GM18870 (cell line): Measurements from ENCODE around the gene RNLS.

Experiments used
- ATAC-seq: cut with Tn5 transposase; IDR thresholded peaks from one replicate; pipeline ENCODE4 v1.9.1; 2021; ENCODE audit warnings: moderate library complexity; ENCODE audit not compliant: unreplicated experiment

Gene RNLS

DNA sequence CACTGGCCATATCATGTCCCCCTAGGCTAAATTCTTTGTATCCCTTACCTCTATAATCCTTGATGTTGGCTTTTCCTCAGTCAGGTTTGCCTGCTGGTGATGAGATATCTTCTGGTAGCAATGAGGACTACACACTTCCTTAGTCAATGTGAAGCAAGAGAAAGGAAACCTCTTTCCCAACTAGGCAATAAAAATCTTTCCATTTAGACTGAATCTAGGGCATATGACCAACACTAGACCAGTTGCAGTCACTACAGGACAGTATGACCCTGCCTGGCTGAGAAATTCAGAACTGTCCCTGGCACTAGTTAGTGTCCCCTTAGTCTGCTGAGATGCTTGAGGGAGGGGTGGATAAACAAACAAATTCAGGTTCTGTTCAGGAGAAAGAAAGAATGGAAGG lies 142.6 kb downstream of the RNLS start:
- ATAC-seq, result no peak

DNA sequence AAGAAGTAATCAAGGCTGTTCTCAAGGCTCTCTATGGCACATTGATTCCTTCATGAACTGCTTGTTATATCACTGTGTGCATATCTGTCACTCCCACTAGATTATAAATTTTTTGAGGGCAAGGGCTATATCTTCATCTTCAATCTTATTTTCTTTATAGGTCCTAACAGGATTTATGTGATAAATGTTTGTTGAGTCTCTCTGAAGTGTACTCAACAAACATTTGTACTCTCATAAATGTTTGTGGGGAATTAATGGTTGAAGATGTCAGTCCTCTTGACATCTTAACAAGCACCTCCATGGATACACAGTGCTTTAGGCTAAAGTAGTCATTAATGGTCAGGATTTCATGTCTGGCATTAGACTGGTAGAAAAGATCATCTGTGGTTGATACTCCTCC lies 143.2 kb downstream of the RNLS start:
- ATAC-seq, result no peak

DNA sequence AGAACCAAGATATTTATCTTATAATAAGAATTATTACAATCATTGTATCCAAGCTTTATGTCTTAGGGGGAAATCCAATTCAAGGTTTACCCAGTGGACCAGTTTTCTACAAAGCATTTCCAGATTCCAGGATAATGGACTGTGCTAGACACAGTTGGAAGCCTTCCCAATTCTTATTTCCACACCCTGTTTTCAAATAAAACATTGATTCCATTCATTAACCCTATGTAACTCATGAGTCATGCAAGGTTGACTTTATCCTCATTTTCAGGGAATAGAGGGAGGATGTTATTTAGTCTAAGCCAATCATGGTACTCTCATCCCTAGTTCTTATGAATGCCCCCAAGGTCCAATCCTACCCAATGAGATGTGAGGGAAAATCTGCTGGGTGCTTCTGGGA lies 145.7 kb downstream of the RNLS start:
- ATAC-seq, result no peak

DNA sequence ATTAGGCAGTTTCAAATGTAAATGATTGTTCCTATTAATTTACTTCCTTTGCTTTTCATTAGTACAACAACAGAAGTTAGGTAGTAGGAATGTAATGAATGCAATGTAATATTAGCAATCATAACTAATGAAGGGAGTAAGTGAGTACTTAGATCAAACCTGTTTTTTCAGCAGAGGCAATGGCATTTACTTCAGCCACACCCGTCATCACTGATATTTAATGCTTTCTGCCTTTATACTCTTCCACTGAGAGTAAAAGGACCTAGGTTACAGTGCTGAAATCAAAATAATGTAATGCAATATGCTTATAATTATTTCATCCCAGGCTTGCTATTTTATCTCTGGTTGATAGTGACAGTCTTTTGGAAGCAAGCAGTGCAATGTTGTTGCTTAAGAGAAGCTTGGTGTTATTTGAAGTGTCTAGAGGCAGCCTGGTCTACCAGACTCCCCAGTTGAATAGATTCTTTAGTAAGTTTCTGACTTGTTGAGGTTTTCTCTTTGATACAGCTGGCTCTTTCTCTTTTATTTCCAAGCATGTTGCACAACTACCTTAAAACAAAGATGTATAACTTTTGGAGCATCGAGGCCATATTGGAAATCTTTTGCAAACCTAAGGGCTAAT lies 149.4 kb downstream of the RNLS start:
- ATAC-seq, result no peak

DNA sequence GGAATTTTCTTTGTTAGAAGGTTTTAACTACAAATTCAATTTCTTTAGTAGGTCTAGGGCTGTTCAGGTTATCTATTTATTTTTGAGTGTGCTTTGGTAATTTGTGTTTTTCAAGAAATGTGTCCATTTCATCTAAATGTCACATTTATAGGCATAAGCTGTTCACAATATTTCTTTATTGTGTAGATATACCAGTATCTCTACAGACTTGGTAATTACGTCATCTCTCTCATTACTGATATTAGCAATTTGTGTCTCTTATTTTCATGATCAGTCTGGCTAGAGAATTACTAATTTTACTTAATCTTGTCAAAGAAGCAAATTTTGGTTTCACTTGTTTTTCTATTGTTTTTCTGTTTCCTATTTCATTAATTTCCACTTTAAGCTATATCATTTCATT lies 152.0 kb downstream of the RNLS start:
- no peak for ATAC-seq

DNA sequence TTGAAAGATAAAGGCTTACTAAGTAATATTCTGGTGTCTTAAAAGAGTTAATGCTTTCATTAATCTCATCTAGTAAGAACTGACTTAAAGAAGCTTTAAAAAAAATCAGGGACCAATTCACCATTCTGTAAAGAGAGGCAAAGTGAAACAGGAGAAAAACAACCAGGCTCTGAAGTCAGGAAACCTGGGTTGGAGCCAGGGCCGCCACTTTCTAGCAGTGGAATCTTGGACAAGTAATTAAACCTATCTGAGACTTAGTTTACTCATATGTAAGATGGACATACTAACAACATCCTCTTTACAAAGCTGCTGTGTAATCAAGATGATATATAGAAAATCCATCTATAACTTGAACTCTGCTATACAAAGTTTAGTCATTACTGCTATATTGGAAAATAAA lies 154.1 kb downstream of the RNLS start:
- no peak for ATAC-seq

DNA sequence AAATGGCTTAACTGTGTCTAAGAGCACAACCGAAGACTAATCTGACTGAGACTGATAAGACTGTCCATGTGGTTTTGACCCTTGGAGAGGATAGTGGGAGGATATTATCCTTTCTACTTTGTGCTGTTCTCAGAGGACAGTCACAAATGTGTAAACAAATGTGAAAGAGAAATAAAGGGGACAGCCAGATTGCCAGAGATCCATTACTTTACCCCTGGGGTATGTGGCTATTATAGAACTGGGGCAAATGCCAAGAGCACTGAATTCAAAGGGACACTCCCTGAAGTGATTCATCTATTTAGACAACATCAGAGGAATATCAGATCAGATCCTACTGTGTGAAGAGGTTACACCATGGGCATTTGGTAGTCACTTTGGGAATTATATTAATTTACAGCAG lies 154.7 kb downstream of the RNLS start:
- no peak for ATAC-seq

DNA sequence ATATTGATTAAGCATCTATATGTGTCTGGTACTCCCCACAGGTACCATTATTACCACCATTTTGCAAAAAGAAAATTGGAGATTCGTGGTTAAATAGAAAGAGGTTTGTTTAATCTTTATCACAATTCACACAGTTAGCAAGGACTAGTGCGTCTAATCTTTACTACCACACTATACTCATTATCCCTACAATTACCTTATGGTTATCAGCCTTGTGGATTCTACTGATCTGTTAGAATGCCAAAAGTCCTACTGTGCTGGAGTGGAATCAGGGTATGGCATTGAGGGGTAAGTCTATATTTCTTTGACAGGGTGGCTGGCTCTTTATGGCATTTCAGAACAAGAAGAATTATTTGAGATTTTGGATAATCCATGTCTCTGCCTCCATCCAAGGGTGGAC lies 156.1 kb downstream of the RNLS start:
- no peak for ATAC-seq

DNA sequence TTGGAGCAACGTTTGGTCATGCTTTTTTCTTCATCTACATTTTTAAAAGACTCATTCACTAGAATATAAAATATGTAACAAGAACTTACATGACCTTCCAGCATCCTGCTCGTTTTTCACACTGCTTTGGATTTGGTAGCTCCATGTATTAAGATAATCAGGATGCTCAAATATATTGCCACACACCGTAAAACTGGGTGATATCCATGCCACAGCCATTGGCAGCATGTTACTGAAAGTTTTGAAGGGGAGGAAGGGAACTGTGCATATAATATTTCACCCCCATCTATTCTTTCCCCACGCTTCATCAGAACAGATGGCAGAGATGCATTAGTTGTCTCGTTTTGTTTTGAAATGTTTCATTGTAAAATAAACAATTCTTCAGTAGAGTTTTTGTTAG lies 158.2 kb downstream of the RNLS start:
- no peak for ATAC-seq

DNA sequence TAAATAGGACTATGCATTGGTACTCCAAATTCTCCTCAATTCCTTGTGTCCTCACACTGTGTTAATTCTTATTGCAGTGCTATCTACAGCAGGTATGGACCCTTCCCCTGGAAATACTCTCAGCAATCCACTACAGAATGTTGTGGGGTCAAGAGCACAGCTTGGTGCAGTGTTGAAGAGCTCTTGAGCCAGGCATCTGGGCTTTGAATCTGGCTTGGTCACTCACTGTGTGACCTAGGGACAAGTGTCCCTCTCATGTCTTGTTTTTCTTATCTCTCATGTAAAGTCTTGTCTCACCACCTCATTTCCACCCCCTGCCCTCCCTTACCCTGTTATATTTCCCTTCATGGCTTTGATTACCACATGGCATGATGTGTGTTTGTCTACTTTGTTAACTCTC lies 159.4 kb downstream of the RNLS start:
- no peak for ATAC-seq

DNA sequence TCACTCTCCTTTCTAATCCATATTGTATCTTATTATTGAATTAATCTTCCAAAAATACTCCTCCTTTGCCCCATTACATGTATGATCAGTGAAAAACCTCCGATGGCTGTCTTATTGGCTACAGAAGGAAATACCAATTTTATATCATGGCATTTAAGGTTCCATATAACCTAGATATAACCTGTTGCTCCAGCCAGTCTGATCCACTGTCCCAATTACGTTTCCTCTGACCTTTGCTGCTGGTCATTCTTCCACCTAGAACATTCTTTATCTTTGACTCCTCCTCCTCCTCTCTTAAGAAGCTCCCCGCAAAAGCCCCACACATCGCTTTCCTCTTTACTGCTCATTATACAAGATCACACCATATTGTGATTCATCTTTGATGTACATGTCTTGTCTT lies 161.5 kb downstream of the RNLS start:
- no peak for ATAC-seq

DNA sequence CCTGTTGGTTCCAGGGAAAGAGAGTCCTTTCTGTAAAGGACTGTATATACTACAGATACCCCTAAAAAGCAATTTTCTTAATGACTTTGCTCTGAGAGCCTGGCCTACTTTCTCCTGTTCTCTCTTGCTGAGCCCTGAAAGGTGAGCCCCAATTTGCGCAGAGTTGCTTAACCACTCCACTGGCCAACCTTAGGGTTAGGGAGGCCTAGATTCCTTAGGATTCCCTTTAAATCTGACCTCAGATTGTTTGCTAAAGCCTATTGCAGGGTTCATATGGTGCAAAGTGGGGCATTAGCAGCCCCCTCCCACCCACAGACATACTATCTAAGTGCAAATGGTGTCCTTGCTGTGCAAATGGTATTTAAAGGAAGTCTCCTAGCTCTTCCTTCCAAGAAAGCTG lies 164.2 kb downstream of the RNLS start:
- no peak for ATAC-seq

DNA sequence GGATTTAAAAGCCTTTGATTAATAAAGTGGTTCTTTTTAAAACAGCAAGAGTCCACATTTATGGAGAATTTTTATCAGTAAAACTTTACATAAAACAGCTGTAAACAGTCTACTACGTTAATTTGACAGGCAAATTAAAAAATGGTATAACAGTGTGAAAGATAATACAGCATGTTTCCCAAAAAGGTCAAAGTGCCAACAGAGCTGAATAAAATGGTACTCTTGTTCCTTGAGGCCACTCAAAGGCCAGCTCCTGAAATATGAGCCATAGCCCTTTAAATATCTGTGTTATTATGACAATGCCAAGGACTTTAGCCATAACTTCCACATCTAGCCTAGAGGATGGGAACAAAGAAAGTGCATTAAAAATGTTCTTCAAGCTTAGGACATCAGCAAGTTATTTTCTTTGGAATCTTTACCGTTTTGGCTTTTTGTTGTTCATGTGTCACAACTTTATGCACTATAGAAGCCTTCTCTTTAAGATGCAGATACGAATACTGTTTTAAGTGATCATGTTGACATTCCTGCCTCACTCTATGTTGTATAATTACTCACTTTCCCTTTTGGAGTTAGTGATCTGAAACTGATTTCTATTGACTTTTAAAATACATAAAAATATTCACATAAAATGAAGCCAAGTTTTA lies 165.6 kb downstream of the RNLS start:
- no peak for ATAC-seq

DNA sequence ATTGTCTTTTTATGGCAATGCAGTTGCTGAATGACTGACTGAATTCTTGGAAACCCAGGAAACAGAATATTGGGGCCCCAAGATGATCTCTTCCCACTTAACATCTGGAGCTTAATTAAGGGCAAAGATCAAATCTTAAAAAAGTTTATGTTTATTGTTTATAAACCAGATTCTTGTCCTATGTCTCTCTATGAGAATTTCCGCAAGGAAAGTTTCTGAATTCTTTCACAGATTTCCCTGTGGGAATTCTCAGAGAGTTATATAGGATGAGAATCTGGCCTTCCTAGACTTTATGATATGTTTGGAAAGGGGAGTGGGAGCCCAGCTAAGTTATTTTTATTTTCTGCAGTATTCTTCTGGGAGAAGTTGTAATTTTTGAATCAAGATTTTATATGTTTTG lies 166.3 kb downstream of the RNLS start:
- ATAC-seq, result no peak

DNA sequence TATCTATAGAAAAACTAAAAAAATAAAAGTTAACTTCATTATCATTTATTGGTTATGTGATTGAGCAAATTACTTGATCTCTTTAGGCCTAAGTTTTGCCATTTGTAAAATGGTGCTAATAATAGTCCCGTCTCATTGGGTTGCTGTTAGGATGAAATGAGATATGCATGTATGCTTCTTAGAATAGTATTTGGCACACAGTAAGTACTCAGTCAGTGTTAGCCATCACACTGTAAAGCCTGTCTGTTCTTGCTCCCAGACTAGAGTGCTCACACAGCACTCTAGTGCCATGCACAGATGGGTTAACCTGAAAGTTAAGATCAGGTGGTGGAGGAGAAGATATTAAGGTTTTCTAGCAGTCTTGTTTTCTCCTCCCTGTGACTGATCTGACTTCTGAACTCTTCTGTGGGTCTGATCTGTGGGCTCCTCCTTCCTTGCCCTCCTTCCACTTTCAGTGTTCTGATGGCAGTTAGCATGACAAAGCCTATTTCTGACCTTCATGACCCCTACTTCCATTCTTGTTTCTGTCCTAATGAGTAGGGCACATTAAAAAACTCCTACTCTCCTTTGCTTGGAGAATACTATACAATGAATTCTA lies 167.5 kb downstream of the RNLS start:
- no peak for ATAC-seq

DNA sequence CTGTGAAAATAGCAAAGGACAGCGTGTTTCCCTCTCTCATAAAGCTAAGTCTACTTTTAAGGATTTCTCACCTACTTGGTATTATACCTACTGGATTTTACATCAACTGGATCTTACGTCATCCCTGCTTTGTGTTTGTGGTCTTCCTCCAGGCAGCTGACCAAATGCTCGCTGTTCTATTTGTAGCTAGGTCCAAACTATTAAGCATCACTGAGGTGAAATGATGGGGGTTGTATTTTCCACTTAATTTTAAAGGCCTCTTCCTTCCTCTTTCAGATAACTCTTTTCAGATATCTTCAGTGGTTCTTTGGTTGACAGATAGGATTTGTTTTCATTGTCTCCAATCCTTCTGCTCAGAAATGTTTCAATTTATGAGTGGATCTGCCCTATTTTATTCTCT lies 169.7 kb downstream of the RNLS start:
- no peak for ATAC-seq

DNA sequence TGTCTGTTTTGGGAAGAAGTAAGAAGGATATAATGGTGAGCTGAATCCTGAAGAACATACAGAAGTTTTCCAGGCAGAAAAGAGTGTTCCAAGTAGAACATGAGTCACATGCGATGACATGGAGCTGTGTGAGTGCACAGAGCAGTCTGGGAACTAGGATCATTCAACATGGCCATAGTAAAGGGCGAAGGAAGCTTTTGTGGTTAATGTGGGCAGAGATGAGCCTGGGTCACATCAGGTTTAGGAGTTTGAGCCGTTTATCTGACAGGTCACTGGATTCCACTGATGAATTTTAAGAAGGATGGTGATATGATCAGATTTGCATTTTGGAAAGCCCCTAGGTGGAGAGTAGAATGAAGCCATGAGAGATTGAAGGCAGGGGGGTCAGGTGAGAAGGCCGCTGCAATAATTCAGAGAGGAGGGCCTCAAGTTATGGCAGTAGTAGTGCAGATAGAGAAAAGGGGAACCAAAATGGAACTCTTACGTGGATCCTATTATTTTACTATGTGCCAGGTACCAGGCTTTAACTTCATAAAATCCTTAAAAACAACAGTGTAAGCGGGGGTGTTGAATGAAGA lies 171.3 kb downstream of the RNLS start:
- no peak for ATAC-seq

DNA sequence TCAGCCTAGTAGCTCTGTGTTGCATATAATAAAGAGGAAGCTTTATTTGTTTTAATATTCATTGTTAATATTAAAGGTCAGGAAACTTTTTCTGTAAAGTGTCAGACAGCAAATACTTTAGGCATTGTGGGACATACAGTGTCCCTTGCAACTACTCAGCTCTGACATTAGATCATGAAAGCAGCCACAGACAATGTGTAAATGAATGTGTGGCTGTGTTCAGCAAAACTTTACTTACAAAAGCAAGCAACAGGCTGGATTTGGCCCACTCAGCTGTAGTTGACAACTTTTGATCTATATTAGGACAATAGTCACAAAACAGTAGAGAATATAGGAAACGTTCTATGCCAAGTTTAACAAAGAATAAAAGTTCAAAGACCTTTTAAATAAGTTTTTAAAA lies 173.3 kb downstream of the RNLS start:
- ATAC-seq, result no peak

DNA sequence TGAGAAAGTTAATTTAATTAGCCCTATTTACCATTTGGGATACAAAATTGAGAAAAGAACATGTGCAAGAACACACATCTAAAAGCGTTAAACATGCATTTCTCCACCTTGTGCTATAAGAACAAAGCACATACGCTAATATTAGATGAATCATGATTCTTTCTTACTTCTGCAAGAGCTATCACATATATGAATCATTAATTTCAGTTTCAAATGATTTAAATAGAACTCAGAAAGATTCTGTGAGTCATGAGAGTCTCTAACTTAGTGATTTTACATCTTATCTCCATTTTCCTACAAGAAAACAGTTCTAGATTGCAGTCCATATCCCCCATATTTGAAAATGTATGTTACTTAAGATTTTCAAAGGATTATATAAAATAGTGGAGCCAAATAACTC lies 173.9 kb downstream of the RNLS start:
- ATAC-seq, result no peak

DNA sequence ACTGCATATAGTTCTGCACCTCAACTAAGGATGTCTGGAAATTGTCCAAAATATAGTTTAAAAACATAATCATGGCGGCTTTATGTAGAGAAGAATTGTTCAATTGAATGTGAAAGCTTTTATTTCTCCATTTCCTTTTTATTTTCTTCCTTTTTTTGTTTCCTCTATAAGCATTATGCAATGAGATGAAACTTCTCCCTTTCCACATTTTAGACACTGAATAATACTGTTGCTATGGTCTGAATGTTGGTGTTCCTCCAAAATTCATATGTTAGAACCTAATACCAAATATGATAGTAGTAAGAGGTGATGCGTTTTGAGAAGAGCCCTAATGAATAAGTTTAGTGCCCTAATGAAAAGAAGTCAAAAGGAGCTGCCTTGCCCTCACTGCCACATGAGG lies 175.0 kb downstream of the RNLS start:
- no peak for ATAC-seq

DNA sequence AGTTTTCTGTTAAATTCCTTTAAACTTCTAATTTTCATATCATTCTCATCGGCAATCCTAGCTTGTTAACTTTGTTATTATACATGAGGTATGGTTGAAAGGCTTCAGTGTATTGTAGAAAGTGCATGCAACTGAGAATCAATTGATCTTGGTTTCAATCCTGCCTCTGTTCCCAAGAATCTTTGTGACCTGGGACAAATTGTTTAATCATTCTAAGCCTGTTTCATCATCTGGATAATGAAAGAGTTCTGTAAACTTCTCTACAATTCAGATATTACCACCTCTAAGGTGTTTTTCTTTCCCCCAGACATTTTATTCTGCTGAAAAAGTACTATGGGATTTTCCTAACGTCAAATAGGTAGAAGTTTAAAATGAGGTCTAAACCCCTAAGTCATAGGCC lies 179.0 kb downstream of the RNLS start:
- ATAC-seq, result no peak

DNA sequence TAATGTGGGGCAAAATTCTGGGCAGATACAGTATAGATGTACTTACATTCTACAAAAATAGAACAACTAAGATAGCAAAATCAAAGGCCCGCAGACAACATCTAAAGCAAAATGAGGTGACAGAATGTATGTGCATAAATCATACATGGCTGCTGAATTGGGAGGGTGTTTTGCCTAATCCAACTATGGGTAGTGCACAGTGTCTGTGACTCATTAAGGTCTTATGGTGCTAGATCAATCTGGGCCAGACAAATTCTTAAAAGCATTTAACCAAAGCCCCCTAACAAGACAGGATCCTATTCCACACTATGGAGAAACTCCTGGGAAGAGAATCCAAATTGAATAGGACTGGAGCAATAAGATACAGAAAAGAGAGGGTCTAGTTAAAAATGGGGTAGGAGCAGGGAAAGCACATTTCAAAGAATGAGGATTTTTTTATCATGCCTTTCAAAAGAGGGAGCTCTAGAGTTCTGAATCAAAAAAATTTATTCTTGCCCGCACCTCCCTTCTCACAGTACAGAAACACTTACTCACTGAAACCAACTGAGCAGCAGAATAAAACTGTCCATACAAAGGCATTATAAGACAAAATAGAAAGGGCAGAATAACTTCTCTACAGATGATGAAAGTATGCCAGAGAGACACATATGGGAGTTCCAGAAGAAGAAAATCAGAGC lies 181.3 kb downstream of the RNLS start:
- ATAC-seq, result no peak
